ENCODE data around the gene RUNX3. TPM values are rescaled to one million over a fixed set of nuclear protein-coding genes. Genes with fewer than 3 reads are reported as not detected.

RUNX3 gene
- total RNA-seq, 1 donor from 2014 or later: 0.51 TPM

- DNase-seq (ENCODE audit: low spot score): peak; percentile 51
- intact Hi-C loops (cut with DNase I): no loop called here
These were observed 23.2 kb downstream of the RUNX3 start for GRCh38 chr1:24906760-24907490.

GRCh38 chr1:24905979-24906720 lies 23.9 kb downstream of the RUNX3 start:
- intact Hi-C loops (cut with DNase I): no loop called here
- peak; percentile 46 for DNase-seq (ENCODE audit: low spot score)

GRCh38 chr1:24905355-24905978 lies 24.6 kb downstream of the RUNX3 start:
- DNase-seq (ENCODE audit: low spot score): peak; percentile 29
- intact Hi-C loops (cut with DNase I): no loop called here

- intact Hi-C loops (cut with DNase I): no loop called here
- peak; percentile 29 for DNase-seq (ENCODE audit: low spot score)
These were observed 25.2 kb downstream of the RUNX3 start for GRCh38 chr1:24904731-24905354.

DNA sequence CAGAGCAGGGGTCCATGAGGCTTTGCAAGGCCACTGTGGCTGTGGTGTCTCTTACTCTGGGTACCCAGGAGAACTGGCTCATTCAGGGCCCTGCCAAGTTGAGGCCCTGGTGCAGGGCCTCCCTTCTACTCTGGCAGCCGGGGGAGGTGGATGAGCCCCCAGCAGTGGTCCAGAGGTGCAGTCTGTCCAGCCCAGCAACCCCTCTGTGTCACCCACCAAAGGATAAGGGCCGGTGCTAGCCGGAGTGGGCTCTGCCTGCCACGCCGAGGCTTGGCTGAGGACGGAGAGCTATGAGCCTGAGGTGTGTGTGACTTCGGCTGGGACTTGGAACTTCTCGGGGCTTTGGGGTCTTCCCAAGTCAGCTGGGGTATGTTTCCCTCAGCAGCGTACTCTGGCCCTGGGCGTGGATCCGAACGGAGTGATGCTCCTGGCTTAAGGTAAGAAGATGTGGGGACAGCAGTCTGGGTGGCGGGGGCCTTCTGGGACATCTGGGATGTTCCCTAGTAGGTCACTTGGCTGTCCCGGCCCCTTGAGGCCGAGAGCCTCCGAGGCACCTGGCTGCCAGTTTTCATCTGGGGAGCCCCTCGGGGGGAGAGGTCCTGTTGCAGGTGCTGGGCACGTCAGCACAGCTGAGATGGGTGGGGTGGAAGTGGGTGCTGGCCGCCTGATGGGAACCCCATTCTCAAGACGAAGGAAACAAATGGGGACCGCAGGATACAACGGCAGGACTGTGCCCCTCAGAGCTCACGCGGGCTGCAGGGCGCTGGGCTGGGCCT lies 25.9 kb downstream of the RUNX3 start:
- DNase-seq (ENCODE audit: low spot score): peak; percentile 65
- intact Hi-C loops (cut with DNase I): no loop called here

GRCh38 chr1:24903560-24903954 lies 26.5 kb downstream of the RUNX3 start:
- intact Hi-C loops (cut with DNase I): no loop called here
- DNase-seq (ENCODE audit: low spot score): peak; percentile 36

DNA sequence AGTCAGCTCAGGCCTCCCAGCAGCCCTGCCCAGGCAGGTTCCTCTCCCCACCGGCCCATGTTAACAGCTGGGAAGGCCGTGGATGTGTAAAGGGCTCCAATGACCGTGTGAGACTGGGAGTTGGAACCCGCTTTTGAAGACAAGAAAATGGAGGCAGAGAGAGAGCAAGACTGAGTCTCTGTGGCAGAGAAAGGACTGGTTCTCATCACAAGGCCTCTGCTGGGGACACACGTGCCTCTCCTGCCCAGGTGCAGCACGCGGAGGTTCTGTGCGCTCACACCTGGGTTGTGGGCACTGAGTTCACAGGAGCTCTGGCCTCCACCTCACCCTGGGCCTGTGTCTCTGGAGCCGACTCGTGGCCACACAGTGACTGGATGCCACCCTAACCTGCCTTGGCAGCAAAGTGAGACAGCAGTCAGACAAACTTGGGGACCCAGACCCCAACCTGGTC lies 27.0 kb downstream of the RUNX3 start:
- peak; percentile 47 for DNase-seq (ENCODE audit: low spot score)
- intact Hi-C loops (cut with DNase I): no loop called here

- intact Hi-C loops (cut with DNase I): no loop called here
- peak; percentile 58 for DNase-seq (ENCODE audit: low spot score)
These were observed 27.6 kb downstream of the RUNX3 start for GRCh38 chr1:24902471-24902891.

GRCh38 chr1:24901791-24902470 lies 28.1 kb downstream of the RUNX3 start:
- peak; percentile 44 for DNase-seq (ENCODE audit: low spot score)
- intact Hi-C loops (cut with DNase I): no loop called here

DNA sequence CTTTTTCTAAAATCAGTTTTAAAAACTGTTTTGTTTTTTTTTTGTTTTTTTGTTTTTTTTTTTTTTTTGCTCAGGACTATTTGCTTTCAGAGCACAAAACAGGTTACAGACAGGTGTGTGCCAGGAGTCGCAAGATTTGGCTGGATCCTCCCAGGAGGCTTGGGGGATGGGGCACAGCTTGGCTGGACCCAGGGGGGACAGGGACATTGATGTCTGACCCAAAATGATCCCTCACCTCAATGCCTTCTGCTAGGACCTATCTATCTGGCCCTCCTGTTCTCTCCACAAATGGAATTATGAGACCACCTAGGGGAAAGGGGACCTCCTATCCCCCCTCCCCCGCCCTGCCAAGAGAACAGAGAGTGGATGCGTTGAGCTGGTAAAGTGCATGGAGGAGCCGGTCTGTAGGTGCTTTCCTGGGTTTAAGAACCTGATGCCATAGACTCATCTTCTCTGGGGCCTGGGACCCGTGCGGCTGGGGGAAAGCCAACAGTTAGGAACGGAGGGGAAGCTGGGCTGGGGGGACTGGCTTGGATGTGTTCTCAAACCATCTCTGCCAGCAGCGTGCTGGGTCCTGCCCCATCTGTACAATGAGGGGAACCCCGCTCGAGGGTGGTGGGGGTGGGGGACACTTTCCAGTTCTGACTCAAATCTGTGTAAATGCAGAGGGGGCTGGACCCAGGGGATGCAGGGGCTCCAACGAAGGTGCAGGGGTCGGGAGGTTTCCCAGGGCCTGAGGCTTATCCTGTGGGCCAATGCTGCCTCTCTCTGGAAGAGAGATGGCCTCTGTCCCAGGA lies 28.9 kb downstream of the RUNX3 start:
- intact Hi-C loops (cut with DNase I): no loop called here
- peak; percentile 36 for DNase-seq (ENCODE audit: low spot score)

DNA sequence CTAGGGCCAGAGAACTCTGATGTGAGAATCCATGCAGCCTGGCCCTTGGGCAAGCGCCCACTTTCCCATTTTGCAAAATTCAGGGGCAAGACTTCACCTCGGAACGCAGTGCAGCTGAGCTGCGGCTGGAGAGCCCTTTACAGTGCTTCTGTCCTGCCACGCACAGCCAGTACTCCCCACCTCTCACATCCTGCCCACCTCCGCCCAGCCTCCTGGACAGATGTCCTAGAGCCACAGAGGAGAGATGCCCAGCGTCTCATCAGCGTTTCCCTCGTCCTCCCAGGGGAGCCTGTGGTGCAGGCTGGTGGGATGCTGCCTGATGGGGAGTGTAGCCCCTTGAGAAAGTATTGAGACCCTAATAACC lies 29.6 kb downstream of the RUNX3 start:
- intact Hi-C loops (cut with DNase I): no loop called here
- DNase-seq (ENCODE audit: low spot score): peak; percentile 50

DNA sequence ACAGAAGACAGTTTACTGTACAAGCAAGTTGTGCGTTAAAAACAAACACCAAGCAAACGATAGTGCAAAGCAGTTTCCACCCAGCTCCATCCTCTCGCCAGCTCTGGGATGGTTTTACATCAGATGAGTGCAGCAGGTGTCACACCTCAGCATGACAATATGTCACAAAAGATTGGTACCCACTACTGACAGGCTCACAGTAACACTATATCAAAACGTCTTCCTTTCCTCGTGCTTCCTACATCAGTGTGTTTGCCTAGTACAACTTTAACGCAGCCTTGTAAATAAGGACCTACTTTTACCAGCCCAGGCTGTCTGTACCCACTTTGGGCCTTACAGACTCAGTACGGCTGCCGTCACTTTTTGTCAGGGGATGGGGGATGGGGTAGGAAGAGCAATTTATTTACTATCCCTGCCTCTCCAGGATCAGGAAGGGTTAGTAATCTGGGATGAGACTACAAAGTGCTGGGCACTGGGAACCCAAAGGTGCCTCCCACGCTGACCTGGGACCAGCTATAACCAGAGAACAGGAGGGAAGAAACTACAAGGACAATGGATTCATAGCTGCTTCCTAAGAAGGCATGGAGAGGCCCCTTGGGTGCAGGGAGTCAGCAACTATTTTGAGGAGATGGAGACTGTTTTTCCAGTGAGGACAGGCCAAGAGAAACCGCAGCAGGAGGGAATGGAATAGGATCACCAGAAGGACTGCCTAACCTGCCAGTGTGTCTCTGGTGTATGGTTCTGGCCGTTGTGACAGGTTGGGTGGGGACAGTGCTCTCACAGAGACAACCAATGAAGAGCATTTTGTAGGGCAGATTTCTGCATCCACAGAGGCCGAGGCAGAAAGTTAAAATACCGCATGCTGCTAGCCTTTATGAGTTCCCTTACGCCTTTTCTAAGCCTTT lies 30.2 kb downstream of the RUNX3 start:
- DNase-seq (ENCODE audit: low spot score): peak; percentile 56
- intact Hi-C loops (cut with DNase I): no loop called here

- intact Hi-C loops (cut with DNase I): no loop called here
These were observed 31.1 kb downstream of the RUNX3 start for GRCh38 chr1:24898909-24899439.

GRCh38 chr1:24898152-24898908 lies 31.7 kb downstream of the RUNX3 start:
- intact Hi-C loops (cut with DNase I): no loop called here

More at GRCh38 chr1:24898909-24899439, 31.1 kb downstream of the RUNX3 start:
- DNase-seq (ENCODE audit: low spot score): no peak

DNA sequence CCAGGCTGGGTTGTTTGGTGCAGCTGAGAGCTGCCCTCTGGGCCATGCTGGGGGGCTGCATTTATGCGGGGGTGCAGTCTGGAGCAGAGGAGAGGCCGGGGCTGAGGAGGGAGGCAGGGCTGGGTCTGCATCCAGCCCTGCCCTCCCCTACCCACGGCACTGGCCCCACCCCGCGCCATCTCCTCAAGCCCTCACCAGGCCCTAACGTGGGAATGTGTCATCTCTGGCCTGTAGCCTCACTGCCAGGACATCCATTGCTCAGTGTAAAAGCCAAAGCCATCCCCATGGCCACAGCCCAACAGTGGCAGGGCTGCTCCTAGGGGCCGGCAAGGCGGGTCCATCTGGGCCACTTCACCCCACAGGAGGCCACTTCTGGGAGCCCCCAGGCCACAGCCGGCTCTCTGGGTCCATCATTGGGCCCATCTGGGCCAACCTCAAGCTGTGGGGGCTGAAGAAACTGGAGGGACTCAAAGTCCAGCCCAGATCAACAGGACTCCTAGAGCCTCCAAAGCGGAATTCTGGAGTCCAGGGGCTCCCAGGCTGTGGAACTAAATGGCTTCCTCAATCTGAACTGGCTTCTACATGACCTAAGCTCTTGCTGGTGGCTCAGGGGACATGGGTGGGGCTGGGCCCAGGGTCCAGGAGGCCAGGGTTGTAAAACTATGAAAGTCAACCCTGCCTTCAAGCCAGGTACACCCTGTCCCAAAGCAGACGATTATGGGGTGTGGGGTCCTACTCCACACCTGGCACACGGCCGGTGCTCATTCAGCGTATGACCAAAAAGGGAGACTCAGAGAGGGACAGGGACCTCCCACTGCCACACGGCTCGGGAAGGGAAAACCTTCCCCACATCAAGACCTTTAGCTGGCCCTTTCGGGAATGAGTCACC lies 32.6 kb downstream of the RUNX3 start:
- peak; percentile 67 for DNase-seq (ENCODE audit: low spot score)
- intact Hi-C loops (cut with DNase I): no loop called here

More at GRCh38 chr1:24898152-24898908, 31.7 kb downstream of the RUNX3 start:
- DNase-seq (ENCODE audit: low spot score): peak; percentile 76

All from cardiac septum (tissue), 1 donor.